Stimulated activated naive B cell treated with anti-CD40 and anti-IgM and Interleukin-4, amounts not matched to agents 10 μg/mL and 1 μg/mL and 100 μg/mL, for 72 hours (primary cell): ENCODE measurements around the gene CD28.
A peak's percentile ranks its signal among the peaks of the same experiment; 100 is the strongest.

Experiments used
- ATAC-seq, 2 donors: fragments of 150-1000 bp; cut with Tn5 transposase; replicated peaks; 2 replicates each; pipeline ENCODE4 v1.10.0; 2021; ENCODE audit warnings: moderate library complexity in 1 of 2
- DNase-seq: peaks from one replicate; pipeline ENCODE4 v3.0.0; 2021
- H3K27ac Mint-ChIP-seq: one replicate; pipeline ENCODE4 v1.8.0; 2022; ENCODE audit warnings: mild to moderate bottlenecking, mixed read lengths
- H3K27me3 Mint-ChIP-seq, 2 donors: one replicate each; pipeline ENCODE4 v1.8.0; 2022; ENCODE audit warnings: mixed read lengths in 2 of 2
- H3K36me3 Mint-ChIP-seq, 2 donors: one replicate each; pipeline ENCODE4 v1.8.0; 2022; ENCODE audit warnings: mixed read lengths in 2 of 2, mild to moderate bottlenecking in 1 of 2
- H3K4me1 Mint-ChIP-seq, 2 donors: one replicate each; pipeline ENCODE4 v1.8.0; 2022; ENCODE audit warnings: mixed read lengths in 2 of 2, mild to moderate bottlenecking in 1 of 2
- H3K4me3 Mint-ChIP-seq, 2 donors: one replicate each; pipeline ENCODE4 v1.8.0; 2022; ENCODE audit warnings: mild to moderate bottlenecking in 2 of 2, mixed read lengths in 2 of 2, moderate library complexity in 1 of 2
- H3K9me3 Mint-ChIP-seq, 2 donors: one replicate each; pipeline ENCODE4 v1.8.0; 2022; ENCODE audit warnings: mixed read lengths in 2 of 2, mild to moderate bottlenecking in 1 of 2

The CD28 gene

DNA sequence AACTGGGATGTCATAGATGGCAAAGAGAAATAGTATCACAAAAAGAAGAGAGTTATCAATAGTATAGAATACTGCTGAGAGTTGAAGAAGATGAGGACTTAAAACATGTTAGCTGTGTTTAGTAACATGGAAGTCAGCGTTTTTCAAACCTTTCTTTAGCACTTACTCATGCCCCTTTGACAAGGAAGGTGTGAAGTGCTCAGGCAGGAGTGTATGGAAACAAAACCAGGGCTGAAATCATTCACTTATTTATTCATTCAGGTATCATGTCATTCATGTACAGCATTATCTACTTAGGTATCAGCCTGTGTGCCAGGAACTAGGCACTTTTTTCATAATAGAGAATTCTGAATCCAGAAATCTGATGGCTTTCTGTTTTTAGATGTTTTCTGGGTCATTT lies 27.2 kb downstream of the CD28 start:
- Mint-ChIP-seq H3K27ac (no peak overlapping the region), H3K4me1 (no peaks in the 10 kb centered on the region), H3K36me3 (no peaks in the 10 kb centered on the region), H3K27me3 (peaks cover 5 to 30% of the 10 kb centered on the region in 2 donors), H3K9me3 (no peaks in the 10 kb centered on the region), H3K4me3 (no peak overlapping the region)
- DNase-seq (no peak), ATAC-seq (no peak)

DNA sequence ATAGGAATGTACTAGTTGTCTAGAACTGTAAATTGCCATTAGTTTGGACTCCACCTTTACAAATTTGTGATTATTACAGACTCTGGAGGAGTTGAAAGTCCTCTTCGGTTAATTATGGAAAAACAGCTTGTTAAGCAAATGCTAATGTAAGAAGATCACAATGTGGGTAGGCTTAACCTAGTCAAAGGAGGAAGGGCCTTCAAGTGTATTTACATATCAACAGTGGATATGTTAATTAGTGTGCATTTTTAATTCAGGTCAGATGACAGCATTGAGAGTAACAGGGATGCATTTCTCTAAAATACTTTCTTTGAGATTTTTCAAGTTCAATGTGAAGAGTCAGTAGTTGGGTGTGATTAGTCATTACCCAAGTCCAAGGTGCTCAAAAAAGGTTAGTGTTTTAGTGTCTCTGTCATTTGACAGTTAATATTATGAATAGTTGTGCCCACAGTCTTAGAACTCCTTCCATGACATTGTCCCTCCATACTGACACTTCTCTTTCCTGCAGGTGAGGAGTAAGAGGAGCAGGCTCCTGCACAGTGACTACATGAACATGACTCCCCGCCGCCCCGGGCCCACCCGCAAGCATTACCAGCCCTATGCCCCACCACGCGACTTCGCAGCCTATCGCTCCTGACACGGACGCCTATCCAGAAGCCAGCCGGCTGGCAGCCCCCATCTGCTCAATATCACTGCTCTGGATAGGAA lies 28.0 kb downstream of the CD28 start:
- Mint-ChIP-seq H3K9me3 (no peaks in the 10 kb centered on the region), H3K4me3 (no peak overlapping the region), H3K4me1 (no peaks in the 10 kb centered on the region), H3K27me3 (peaks cover 5 to 26% of the 10 kb centered on the region in 2 donors), H3K27ac (no peak overlapping the region), H3K36me3 (no peaks in the 10 kb centered on the region)
- ATAC-seq (no peak), DNase-seq (no peak)

DNA sequence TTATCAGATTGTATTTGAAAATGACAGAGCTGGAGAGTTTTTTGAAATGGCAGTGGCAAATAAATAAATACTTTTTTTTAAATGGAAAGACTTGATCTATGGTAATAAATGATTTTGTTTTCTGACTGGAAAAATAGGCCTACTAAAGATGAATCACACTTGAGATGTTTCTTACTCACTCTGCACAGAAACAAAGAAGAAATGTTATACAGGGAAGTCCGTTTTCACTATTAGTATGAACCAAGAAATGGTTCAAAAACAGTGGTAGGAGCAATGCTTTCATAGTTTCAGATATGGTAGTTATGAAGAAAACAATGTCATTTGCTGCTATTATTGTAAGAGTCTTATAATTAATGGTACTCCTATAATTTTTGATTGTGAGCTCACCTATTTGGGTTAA lies 30.9 kb downstream of the CD28 start:
- Mint-ChIP-seq H3K27me3 (peaks cover 8 to 16% of the 10 kb centered on the region in 2 donors), H3K36me3 (no peaks in the 10 kb centered on the region), H3K4me3 (no peak overlapping the region), H3K4me1 (peaks cover 4 to 11% of the 10 kb centered on the region in 2 donors), H3K27ac (no peak overlapping the region), H3K9me3 (no peaks in the 10 kb centered on the region)
- DNase-seq, result no peak
- peak in 1 of 2 donors; percentile 46 for ATAC-seq

DNA sequence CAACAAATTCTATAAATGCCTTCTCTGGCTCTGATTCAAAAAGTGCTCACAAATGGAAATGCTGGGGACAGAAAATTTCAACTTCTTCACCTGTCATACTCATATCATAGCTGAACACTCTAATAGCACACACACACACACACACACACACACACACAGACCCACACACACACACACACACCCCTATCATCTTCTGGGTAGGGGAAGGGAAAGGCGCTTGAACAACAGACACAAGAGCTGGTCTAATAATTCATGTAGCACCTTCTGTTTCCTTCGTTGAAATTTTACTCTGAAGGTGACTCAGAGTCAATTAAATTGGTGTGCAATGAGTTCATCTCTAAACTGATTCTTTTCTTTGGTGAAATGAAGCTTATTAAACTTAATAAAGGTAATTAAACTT lies 32.9 kb downstream of the CD28 start:
- H3K36me3 Mint-ChIP-seq, result no peaks in the 10 kb centered on the region

DNA sequence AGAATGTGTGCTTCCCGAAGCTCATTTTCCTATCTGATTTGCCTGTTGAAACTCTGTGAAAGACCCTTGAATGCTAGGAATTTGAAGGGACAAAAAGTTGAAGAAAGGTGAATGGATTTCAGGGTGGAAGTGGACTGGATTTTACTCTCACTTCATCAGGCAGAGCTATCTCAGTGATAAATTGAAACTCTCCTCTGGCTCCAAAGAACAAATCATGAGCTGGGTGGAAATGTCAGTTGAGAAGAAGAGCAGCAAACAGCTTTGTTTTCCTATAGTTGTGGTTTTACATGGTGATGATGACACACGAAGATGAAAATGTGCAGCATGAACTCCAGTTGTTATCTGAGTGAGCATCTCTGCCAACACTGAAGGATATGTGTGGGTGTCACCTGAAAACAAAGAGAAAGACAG lies 34.4 kb downstream of the CD28 start:
- peak; percentile 38 to 44 for ATAC-seq
- H3K4me3 Mint-ChIP-seq, result no peak overlapping the region
- DNase-seq, result no peak
- peaks cover 2 to 4% of the 10 kb centered on the region in 2 donors for H3K9me3 Mint-ChIP-seq
- H3K4me1 Mint-ChIP-seq, result peaks cover 4 to 11% of the 10 kb centered on the region in 2 donors
- no peaks in the 10 kb centered on the region for H3K36me3 Mint-ChIP-seq
- no peak overlapping the region for H3K27ac Mint-ChIP-seq
- H3K27me3 Mint-ChIP-seq, result peaks cover 4 to 12% of the 10 kb centered on the region in 2 donors

More for the DNA sequence above, 32.9 kb downstream of the CD28 start:
- Mint-ChIP-seq H3K4me3 (no peak overlapping the region), H3K27me3 (peaks cover 6% of the 10 kb centered on the region in 2 donors), H3K27ac (no peak overlapping the region), H3K4me1 (peaks cover 4 to 11% of the 10 kb centered on the region in 2 donors), H3K9me3 (no peaks in the 10 kb centered on the region)
- DNase-seq (no peak), ATAC-seq (no peak)

DNA sequence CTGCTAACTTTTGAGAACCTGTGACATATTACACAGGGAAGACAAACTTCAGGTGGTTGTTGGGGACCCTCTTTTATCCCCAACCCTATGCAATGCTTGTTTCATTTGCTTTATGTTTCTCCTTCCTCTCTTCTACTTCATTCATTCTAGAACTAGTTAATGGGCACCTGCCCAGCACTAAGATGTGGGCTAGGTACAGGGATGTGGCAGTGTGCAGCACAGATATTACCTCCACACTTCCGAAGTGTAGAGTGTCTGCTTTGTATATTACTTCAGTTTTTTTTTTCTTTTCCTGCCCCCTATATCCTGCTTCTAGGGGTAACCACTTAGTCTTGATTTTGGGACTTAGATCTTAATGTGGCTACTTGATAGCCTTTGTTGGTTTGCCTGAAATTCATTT lies 35.1 kb downstream of the CD28 start:
- H3K36me3 Mint-ChIP-seq, result no peaks in the 10 kb centered on the region
- H3K27me3 Mint-ChIP-seq, result peaks cover 0 to 12% of the 10 kb centered on the region in 2 donors
- no peak for DNase-seq
- no peak overlapping the region for H3K4me3 Mint-ChIP-seq
- H3K9me3 Mint-ChIP-seq, result peaks cover 2 to 4% of the 10 kb centered on the region in 2 donors
- peaks cover 4 to 11% of the 10 kb centered on the region in 2 donors for H3K4me1 Mint-ChIP-seq
- no peak for ATAC-seq
- H3K27ac Mint-ChIP-seq, result no peak overlapping the region

DNA sequence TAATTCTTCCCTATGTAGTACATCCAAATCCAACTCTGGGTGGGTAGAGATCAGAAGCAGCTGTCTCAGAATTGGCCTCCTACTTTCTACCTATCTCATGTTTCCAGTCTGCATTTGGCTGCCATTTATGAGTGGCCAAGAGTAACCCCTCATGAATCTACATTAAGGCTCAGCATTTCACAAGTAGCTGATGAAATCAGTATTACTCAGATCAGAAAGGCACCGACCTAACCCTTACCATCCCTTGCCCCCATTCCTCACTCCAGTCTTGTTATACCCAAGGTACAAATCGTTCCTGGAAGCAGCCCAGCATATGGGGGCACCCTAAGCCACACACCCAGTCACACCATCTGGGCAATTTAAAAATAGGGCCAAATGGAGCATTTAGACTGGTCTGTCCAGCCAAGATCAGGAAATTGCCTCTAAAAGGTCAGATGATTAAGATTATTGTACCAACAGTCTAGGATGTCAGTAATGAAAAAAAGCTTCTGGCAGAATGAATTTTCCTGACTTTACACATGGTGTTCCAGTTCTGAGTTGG lies 37.1 kb downstream of the CD28 start:
- no peak overlapping the region for H3K4me3 Mint-ChIP-seq
- H3K36me3 Mint-ChIP-seq, result no peaks in the 10 kb centered on the region
- peaks cover 2 to 4% of the 10 kb centered on the region in 2 donors for H3K9me3 Mint-ChIP-seq
- ATAC-seq, result no peak
- peaks cover 4 to 11% of the 10 kb centered on the region in 2 donors for H3K4me1 Mint-ChIP-seq
- no peak for DNase-seq
- peaks cover under 1 to 16% of the 10 kb centered on the region in 2 donors for H3K27me3 Mint-ChIP-seq
- H3K27ac Mint-ChIP-seq, result no peak overlapping the region

DNA sequence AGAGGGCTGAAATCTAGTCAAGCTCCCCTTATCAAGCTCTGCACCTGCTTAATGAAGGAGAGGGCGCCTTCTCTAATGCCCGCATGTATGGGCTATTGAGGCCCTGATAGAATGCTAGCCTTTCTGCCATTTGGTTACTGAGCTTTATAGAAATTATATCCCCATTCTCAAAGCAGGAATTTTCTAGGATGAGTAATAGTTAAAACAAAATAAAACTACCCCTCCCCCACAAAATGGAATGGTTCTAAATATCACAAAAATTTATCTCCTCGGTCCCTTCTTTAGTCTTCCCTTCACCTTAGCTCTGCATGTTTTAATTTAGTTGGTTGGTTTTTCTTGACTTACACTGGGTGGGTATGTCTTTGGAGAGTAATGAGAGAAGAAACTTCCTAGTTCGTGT lies 37.7 kb downstream of the CD28 start:
- peaks cover 4 to 11% of the 10 kb centered on the region in 2 donors for H3K4me1 Mint-ChIP-seq
- H3K4me3 Mint-ChIP-seq, result no peak overlapping the region
- peaks cover 2 to 4% of the 10 kb centered on the region in 2 donors for H3K9me3 Mint-ChIP-seq
- ATAC-seq (no peak), DNase-seq (no peak)
- no peak overlapping the region for H3K27ac Mint-ChIP-seq
- H3K27me3 Mint-ChIP-seq, result peaks cover 5 to 20% of the 10 kb centered on the region in 2 donors
- no peaks in the 10 kb centered on the region for H3K36me3 Mint-ChIP-seq

DNA sequence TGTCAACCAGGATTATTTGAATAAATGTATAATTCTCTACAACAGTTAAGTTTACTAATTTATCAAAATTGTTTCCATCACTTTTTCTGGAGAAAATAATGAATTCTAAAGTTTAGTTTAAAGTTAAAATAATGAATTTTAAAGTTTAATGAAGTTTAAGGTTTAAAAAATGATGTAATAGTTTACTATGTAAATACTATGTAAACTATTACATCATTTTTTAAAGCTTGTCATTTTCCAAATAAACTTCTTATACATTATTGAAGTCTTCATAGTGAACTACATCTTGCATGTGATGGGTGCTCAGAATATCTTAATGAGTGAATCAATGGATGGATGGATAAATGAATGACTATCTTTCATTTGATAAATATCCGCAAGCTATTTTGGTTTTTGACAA lies 38.8 kb downstream of the CD28 start:
- H3K9me3 Mint-ChIP-seq, result peaks cover 2 to 4% of the 10 kb centered on the region in 2 donors
- H3K36me3 Mint-ChIP-seq, result no peaks in the 10 kb centered on the region
- no peak overlapping the region for H3K4me3 Mint-ChIP-seq
- ATAC-seq (no peak), DNase-seq (no peak)
- peaks cover 4 to 11% of the 10 kb centered on the region in 2 donors for H3K4me1 Mint-ChIP-seq
- H3K27ac Mint-ChIP-seq, result no peak overlapping the region
- H3K27me3 Mint-ChIP-seq, result peaks cover 12 to 25% of the 10 kb centered on the region in 2 donors

DNA sequence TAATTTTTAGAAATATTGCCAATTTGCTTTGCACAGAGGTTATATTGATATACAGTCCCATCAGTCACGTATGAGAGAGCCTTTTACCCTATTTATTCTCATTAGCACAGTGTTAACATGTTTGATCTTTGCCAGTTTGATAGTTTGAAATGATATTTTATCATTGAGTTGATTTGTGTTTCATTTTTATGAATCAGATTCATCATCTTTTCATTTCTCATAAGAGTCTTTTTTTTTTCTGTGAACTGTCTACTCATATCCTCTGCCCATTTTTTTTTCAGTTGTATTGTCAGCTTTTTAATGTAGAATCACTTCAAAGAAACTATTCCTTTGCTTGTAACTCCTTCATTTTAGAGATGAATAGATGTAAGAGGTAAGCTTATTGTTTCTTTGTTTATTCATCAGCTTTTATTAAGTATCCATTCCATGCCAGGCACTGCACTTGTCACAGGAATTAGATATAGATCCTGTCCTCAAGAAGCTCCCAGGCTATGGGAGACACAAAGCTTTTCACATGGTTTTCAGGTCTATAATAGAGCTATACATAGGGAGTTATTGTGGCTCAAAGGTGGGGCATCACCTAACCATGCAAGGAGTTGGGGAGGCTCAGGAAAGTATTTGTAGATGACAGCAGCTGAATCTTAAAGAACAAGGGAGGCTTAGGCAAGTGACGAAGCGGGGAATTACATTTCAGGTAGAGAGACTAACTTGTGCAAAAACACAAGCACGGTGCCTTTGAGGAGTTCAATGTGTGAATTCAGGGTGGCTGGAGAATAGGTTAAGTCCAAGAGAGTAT lies 42.1 kb downstream of the CD28 start:
- peaks cover 2 to 4% of the 10 kb centered on the region in 2 donors for H3K9me3 Mint-ChIP-seq
- no peaks in the 10 kb centered on the region for H3K4me1 Mint-ChIP-seq
- H3K27me3 Mint-ChIP-seq, result peaks cover 12 to 20% of the 10 kb centered on the region in 2 donors
- ATAC-seq (no peak), DNase-seq (no peak)
- H3K4me3 Mint-ChIP-seq, result no peak overlapping the region
- H3K27ac Mint-ChIP-seq, result no peak overlapping the region
- no peaks in the 10 kb centered on the region for H3K36me3 Mint-ChIP-seq

DNA sequence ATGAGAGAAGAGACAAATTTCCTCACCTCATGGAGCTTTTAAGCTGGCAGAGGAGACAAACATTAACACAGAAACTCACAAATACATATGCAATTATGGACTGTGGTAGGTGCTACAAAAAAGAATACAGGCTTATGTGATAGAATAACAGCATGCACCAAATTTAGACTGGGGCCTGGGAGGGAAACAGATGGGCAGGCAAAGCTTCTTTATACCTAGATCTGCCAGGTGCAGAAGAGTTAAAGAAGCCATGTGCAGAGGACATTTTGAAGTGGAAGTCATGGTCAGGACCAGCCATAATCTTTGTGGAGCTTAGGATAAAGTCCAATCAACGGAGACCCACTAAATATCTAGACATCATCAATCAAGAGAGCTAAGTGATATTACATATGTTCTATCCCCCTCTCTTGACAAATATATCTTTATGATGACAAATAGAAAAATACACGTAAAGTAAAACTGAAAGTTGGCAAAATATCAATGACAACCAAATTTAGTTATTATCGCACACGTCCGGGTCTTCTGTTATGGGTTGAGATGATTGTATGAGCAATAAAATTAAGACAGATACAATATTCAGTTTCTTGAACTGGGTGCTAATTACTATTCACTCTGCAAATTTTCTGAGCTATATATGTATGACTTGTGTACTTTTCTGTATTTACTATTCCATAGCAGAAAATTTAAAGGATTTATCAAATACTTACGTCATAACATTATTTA lies 44.1 kb downstream of the CD28 start:
- ATAC-seq, result no peak
- Mint-ChIP-seq H3K4me3 (no peak overlapping the region), H3K27ac (no peak overlapping the region), H3K4me1 (no peaks in the 10 kb centered on the region), H3K36me3 (no peaks in the 10 kb centered on the region), H3K9me3 (peaks cover 0 to 8% of the 10 kb centered on the region in 2 donors), H3K27me3 (peaks cover 12 to 21% of the 10 kb centered on the region in 2 donors)
- no peak for DNase-seq

DNA sequence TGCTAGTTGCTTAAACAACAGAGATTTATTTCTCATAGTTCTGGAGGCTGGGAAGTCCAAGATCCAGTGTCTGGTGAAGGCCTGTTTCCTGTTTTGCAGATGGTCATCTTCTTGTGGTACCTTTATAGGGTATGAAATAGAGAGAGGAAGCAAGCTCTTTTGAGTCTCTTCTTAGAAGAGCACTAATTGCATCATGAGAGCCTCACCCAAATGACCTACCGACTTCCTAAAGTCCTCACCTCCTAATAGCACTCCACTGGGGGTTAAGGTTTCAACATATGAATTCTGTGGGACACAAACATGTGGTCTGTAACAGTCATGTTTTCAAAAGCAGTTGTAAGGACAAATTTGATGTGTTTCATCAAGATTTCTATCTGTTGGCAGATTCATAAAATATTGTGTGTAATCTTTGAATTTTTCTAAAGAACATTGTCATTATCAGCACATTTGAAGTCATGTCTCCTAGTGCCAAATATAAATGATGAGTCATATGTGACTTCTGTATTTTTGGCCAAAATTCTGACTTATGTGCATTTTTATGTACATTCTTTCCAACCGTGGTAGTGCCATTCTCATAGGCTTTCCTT lies 45.3 kb downstream of the CD28 start:
- Mint-ChIP-seq H3K36me3 (no peaks in the 10 kb centered on the region), H3K9me3 (peaks cover 8 to 16% of the 10 kb centered on the region in 2 donors), H3K27ac (no peak overlapping the region), H3K27me3 (peaks cover 12 to 21% of the 10 kb centered on the region in 2 donors), H3K4me1 (no peaks in the 10 kb centered on the region), H3K4me3 (no peak overlapping the region)
- ATAC-seq, result no peak
- DNase-seq, result no peak

DNA sequence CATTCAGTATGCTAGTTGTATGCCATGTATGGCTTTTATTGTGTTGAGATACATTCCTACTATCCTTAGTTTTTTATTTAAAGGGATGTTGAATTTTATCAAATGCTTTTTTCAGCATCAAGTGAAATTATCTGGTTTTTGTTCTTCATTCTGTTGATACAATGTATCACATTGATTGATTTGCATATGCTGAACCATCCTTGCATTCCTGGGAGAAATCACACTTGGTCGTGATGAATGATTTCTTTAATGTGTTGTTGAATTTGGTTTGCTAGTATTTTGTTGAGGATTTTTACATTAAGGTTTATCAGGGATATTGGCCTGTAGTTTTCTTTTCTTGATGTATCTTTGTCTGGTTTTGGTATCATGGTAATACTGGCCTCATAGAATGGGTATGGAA lies 49.7 kb downstream of the CD28 start:
- H3K9me3 Mint-ChIP-seq, result peaks cover 13 to 19% of the 10 kb centered on the region in 2 donors
- H3K4me3 Mint-ChIP-seq, result no peak overlapping the region
- peaks cover 0 to 2% of the 10 kb centered on the region in 2 donors for H3K36me3 Mint-ChIP-seq
- no peak for ATAC-seq
- H3K4me1 Mint-ChIP-seq, result no peaks in the 10 kb centered on the region
- H3K27me3 Mint-ChIP-seq, result peaks cover 19 to 41% of the 10 kb centered on the region in 2 donors
- no peak overlapping the region for H3K27ac Mint-ChIP-seq
- no peak for DNase-seq
